Astrocyte of the spinal cord (primary cell): Measurements from ENCODE around the gene FOXRED1.

Experiments used
- DNase-seq: peaks from one replicate; pipeline ENCODE4 v3.0.0; 2011; ENCODE audit warnings: low read depth, low spot score
- H3K4me3 ChIP-seq: 2 replicates; pipeline ENCODE4 v1.5.1; 2011; ENCODE audit warnings: low read depth, mild to moderate bottlenecking, low read length, moderate library complexity
- CTCF ChIP-seq: IDR thresholded peaks from 2 replicates; pipeline ENCODE4 v1.5.1; 2012; ENCODE audit warnings: low read depth, mild to moderate bottlenecking, low read length, inconsistent platforms
- in situ Hi-C: cut with HindIII; loops from 2 replicates; pipeline ENCODE4 v1.10.0; 2017; ENCODE audit warnings: low sequenced_read_pairs

FOXRED1 gene

GRCh38 chr11:126282361-126282735 is 13.4 kb downstream of the FOXRED1 start:
- in situ Hi-C loops: no loop called here

GRCh38 chr11:126282736-126283591 is 14.0 kb downstream of the FOXRED1 start, which contains the start of gene TIRAP:
TSS of gene TIRAP (plus strand) at chr11:126283093. CDS start at chr11:126290895, 7,802 bp downstream.
- H3K4me3 ChIP-seq: peak within 1 kb of the TSS; percentile 63
- DNase-seq: peak; percentile 40
- no peak for TF ChIP-seq CTCF
- in situ Hi-C loops: no loop called here

More at GRCh38 chr11:126282361-126282735, 13.4 kb downstream of the FOXRED1 start:
- no peak for TF ChIP-seq CTCF
- peak overlapping the region; percentile 63 for H3K4me3 ChIP-seq
- DNase-seq: peak; percentile 42

GRCh38 chr11:126284829-126285228 is 15.9 kb downstream of the FOXRED1 start:
- peak; percentile 94 for DNase-seq
- H3K4me3 ChIP-seq: no peak overlapping the region
- no peak for TF ChIP-seq CTCF
- in situ Hi-C loops: no loop called here

GRCh38 chr11:126288237-126288636 is 19.3 kb downstream of the FOXRED1 start:
- in situ Hi-C loops: no loop called here
- DNase-seq: no peak
- no peak for TF ChIP-seq CTCF
- no peak overlapping the region for H3K4me3 ChIP-seq

- in situ Hi-C loops: no loop called here
- no peak for TF ChIP-seq CTCF
- no peak for DNase-seq
- no peak overlapping the region for H3K4me3 ChIP-seq
These were observed 21.9 kb downstream of the FOXRED1 start for GRCh38 chr11:126290887-126291286.

GRCh38 chr11:126293726-126294125 is 24.8 kb downstream of the FOXRED1 start:
- in situ Hi-C loops: no loop called here
- H3K4me3 ChIP-seq: no peak overlapping the region
- TF ChIP-seq CTCF: no peak
- no peak for DNase-seq
